HepG2 (cell line): Measurements from ENCODE around the gene UBE3A. TPM values are rescaled to one million over a fixed set of nuclear protein-coding genes. Genes with fewer than 3 reads are reported as not detected.

Experiments
- CEBPB ChIP-seq: IDR thresholded peaks from 2 replicates; pipeline ENCODE4 v1.6.1; 2011; ENCODE audit warnings: low read depth, low read length, improper control_type of control experiment, borderline replicate concordance
- CREB1 ChIP-seq, 2 experiments: fragments of 450-650 bp in 1 of 2; IDR thresholded peaks; 2 replicates each; pipeline ENCODE4 v1.6.1; 2016 to 2017; ENCODE audit warnings: control low read depth in 1 of 2, mild to moderate bottlenecking in 1 of 2, missing compliant biosample characterization in 1 of 2, missing genetic modification characterization in 1 of 2
- E2F2 ChIP-seq: sonication (generic); formaldehyde crosslinking; IDR thresholded peaks from 2 replicates; pipeline ENCODE4 v1.4.0; 2020; ENCODE audit warnings: missing genetic modification reagents, borderline replicate concordance
- EEA1 ChIP-seq: sonication (generic); formaldehyde crosslinking; IDR thresholded peaks from 2 replicates; pipeline ENCODE4 v1.5.1; 2020; ENCODE audit warnings: mild to moderate bottlenecking, missing genetic modification reagents, borderline replicate concordance
- ELF3 ChIP-seq: IDR thresholded peaks from 2 replicates; pipeline ENCODE4 v1.6.1; 2016; ENCODE audit warnings: missing genetic modification reagents, missing compliant biosample characterization
- ETS1 ChIP-seq: sonication (generic); formaldehyde crosslinking; IDR thresholded peaks from 2 replicates; pipeline ENCODE4 v1.4.0; 2020; ENCODE audit warnings: missing genetic modification reagents
- FLYWCH1 ChIP-seq: sonication (generic); formaldehyde crosslinking; IDR thresholded peaks from 2 replicates; pipeline ENCODE4 v1.8.1; 2023; ENCODE audit warnings: mild to moderate bottlenecking, missing genetic modification reagents
- GABPB1 ChIP-seq: IDR thresholded peaks from 2 replicates; pipeline ENCODE4 v1.6.1; 2016; ENCODE audit warnings: mild to moderate bottlenecking, missing genetic modification reagents, moderate library complexity, missing compliant biosample characterization
- HOXD1 ChIP-seq: sonication (generic); formaldehyde crosslinking; IDR thresholded peaks from 2 replicates; pipeline ENCODE4 v1.5.0; 2020; ENCODE audit warnings: missing genetic modification reagents
- LRRFIP1 ChIP-seq: sonication (generic); formaldehyde crosslinking; conservative IDR thresholded peaks from 2 replicates; pipeline ENCODE4 v1.4.0; 2020; ENCODE audit warnings: missing genetic modification reagents
- MEIS1 ChIP-seq: sonication (generic); formaldehyde crosslinking; IDR thresholded peaks from 2 replicates; pipeline ENCODE4 v1.9.0; 2021; ENCODE audit warnings: mild to moderate bottlenecking, missing genetic modification reagents, moderate library complexity, borderline replicate concordance
- U2AF1 ChIP-seq: fragments of 200-400 bp; formaldehyde crosslinking; optimal IDR thresholded peaks from 2 replicates; pipeline ENCODE3; 2017; ENCODE audit warnings: mild to moderate bottlenecking, low read depth, low read length
- ZBED4 ChIP-seq: sonication (generic); formaldehyde crosslinking; IDR thresholded peaks from 2 replicates; pipeline ENCODE4 v1.4.0; 2020; ENCODE audit warnings: missing genetic modification reagents, borderline replicate concordance
- ZNF24 ChIP-seq: fragments of 450-650 bp; IDR thresholded peaks from 2 replicates; pipeline ENCODE4 v1.6.1; 2017; ENCODE audit warnings: antibody characterized with exemption, mild to moderate bottlenecking
- ZNF251 ChIP-seq: sonication (generic); formaldehyde crosslinking; IDR thresholded peaks from 2 replicates; pipeline ENCODE4 v1.9.0; 2021; ENCODE audit warnings: mild to moderate bottlenecking, missing genetic modification reagents
- ZNF772 ChIP-seq: sonication (generic); formaldehyde crosslinking; IDR thresholded peaks from 2 replicates; pipeline ENCODE4 v1.5.0; 2020; ENCODE audit warnings: mild to moderate bottlenecking, missing genetic modification reagents
- ZNF800 ChIP-seq: sonication (generic); formaldehyde crosslinking; IDR thresholded peaks from 2 replicates; pipeline ENCODE4 v1.4.0; 2020; ENCODE audit warnings: missing genetic modification reagents
- ZSCAN25 ChIP-seq: sonication (generic); formaldehyde crosslinking; IDR thresholded peaks from 2 replicates; pipeline ENCODE4 v1.8.0; 2022; ENCODE audit warnings: mild to moderate bottlenecking, missing genetic modification reagents
- polyA plus RNA-seq, 8 experiments: library from polyadenylated mRNA; depleted of rRNA in 3 of 8; stranded (reverse) in 7 of 8; unstranded in 1 of 8; fragments of >200 nt; fragmentation: Illumina TruSeq in 4 of 8; extraction: Trizol in 4 of 8; gene quantifications; 2 replicates each; pipeline versions ENCODE4 v1.2.1 to v1.2.3, GENCODE V29; 2011 to 2016; ENCODE audit warnings: low read depth in 4 of 8, missing spikeins in 1 of 8, mixed read lengths in 1 of 8; ENCODE audit not compliant: insufficient read depth in 1 of 8
- total RNA-seq, 5 experiments: library from RNA; depleted of rRNA; stranded (reverse); fragments of >200 nt; fragmentation: Illumina TruSeq; extraction: Trizol; gene quantifications; 2 replicates each; pipeline ENCODE4 v1.2.3, GENCODE V29; 2016; ENCODE audit warnings: low read depth in 1 of 5

The UBE3A gene
- total and polyA plus RNA-seq, 2 of the 13 experiments (the other 11 are each of a cell fraction or from before 2014, with no cell fraction given), result 17.3 to 80.5 TPM

GRCh38 chr15:25438601-25439368 is at the start of gene UBE3A (continued):
- TF ChIP-seq LRRFIP1 (CRISPR knock-in tag), result no peak
- TF ChIP-seq ZNF251 (CRISPR knock-in tag), result no peak
- peak; percentile 15; the same call in 1 of the 2 replicates for TF ChIP-seq ZNF800 (CRISPR knock-in tag)
- no peak for TF ChIP-seq ZSCAN25
- TF ChIP-seq ZNF24, result no peak
- no peak for TF ChIP-seq U2AF1
- TF ChIP-seq CEBPB, result no peak
- TF ChIP-seq E2F2 (CRISPR knock-in tag), result peak; percentile 16; the same call in 1 of the 2 replicates
- TF ChIP-seq ELF3, result no peak; the same call in 1 of the 2 replicates
- TF ChIP-seq HOXD1, result no peak
- no peak for TF ChIP-seq ETS1
- TF ChIP-seq FLYWCH1 (CRISPR knock-in tag), result no peak; the same call in 1 of the 2 replicates
- no peak for TF ChIP-seq CREB1 (IDR thresholded peaks at IDR 0.05)
- no peak for TF ChIP-seq CREB1 (CRISPR knock-in tag; IDR thresholded peaks at IDR 0.05)
- TF ChIP-seq ZBED4 (CRISPR knock-in tag), result no peak
- 0 out of 2 replicates have a peak, but pooled peaks have one; percentile 42 for TF ChIP-seq EEA1 (CRISPR knock-in tag)
- TF ChIP-seq ZNF772 (CRISPR knock-in tag), result no peak; the same call in 1 of the 2 replicates
- no peak for TF ChIP-seq MEIS1 (CRISPR knock-in tag)
- peak; percentile 80 for TF ChIP-seq GABPB1 (CRISPR knock-in tag)
